Stimulated activated CD4-positive, alpha-beta T cell treated with anti-CD3 and anti-CD28 coated beads, Interleukin-4, amount 100 ng/mL, for 4 hours (primary cell): ENCODE measurements around the gene POLA2.
A peak's percentile ranks its signal among the peaks of the same experiment; 100 is the strongest.
"Not testable (repeated sequence)": the region's sequence is repeated elsewhere in the genome, so short reads cannot be mapped to it uniquely, and the experiment has no call there.

ENCODE experiments used
- DNase-seq, 2 experiments: peaks; one replicate each; pipeline ENCODE4 v3.0.0-alpha.2; 2020

POLA2 gene

GRCh38 chr11:65310215-65310614, 48.5 kb downstream of the POLA2 start:
- no peak for DNase-seq

GRCh38 chr11:65310736-65311135, 49.0 kb downstream of the POLA2 start:
- no peak for DNase-seq

- DNase-seq = no peak
Observed at GRCh38 chr11:65311170-65311678, 49.5 kb downstream of the POLA2 start.

GRCh38 chr11:65314501-65315203, 52.9 kb downstream of the POLA2 start, which contains the start of gene CDC42EP2:
CDC42EP2 (plus strand) TSS chr11:65314866; CDS start chr11:65320899, 6,033 bp downstream.
- peak; percentile 67 to 80 for DNase-seq

- peak; percentile 73 to 86 for DNase-seq
Observed at GRCh38 chr11:65315204-65315865, 53.6 kb downstream of the POLA2 start.

- no peak for DNase-seq
Observed at GRCh38 chr11:65315866-65316226, 54.1 kb downstream of the POLA2 start.

- DNase-seq = no peak
Observed at GRCh38 chr11:65316227-65317024, 54.7 kb downstream of the POLA2 start.

GRCh38 chr11:65317025-65317786, 55.4 kb downstream of the POLA2 start:
- no peak for DNase-seq

GRCh38 chr11:65320386-65321075, 58.8 kb downstream of the POLA2 start:
- no peak for DNase-seq

GRCh38 chr11:65321076-65321475, 59.3 kb downstream of the POLA2 start:
- DNase-seq = no peak

GRCh38 chr11:65321828-65322485, 60.2 kb downstream of the POLA2 start:
- no peak for DNase-seq

- no peak for DNase-seq
Observed at GRCh38 chr11:65323813-65324212, 62.1 kb downstream of the POLA2 start.

- DNase-seq = no peak
Observed at GRCh38 chr11:65325435-65325834, 63.7 kb downstream of the POLA2 start.

GRCh38 chr11:65327021-65327420, 65.3 kb downstream of the POLA2 start:
- DNase-seq = no peak

- no peak for DNase-seq
Observed at GRCh38 chr11:65329478-65329877, 67.7 kb downstream of the POLA2 start.

GRCh38 chr11:65329944-65330403, 68.2 kb downstream of the POLA2 start:
- peak; percentile 70 to 77 for DNase-seq

- DNase-seq = no peak
Observed at GRCh38 chr11:65330544-65330943, 68.8 kb downstream of the POLA2 start.

GRCh38 chr11:65332591-65332990, 70.8 kb downstream of the POLA2 start:
- DNase-seq = not testable (repeated sequence)

GRCh38 chr11:65334696-65335295, 73.0 kb downstream of the POLA2 start:
- DNase-seq = no peak

- no peak for DNase-seq
Observed at GRCh38 chr11:65338676-65339075, 76.9 kb downstream of the POLA2 start.

GRCh38 chr11:65340226-65340625, 78.5 kb downstream of the POLA2 start:
- DNase-seq = no peak
